ENCODE results near the gene UPK1A. TPM values are rescaled to one million over a fixed set of nuclear protein-coding genes. Genes with fewer than 3 reads are reported as not detected.
"Not testable (repeated sequence)": the region's sequence is repeated elsewhere in the genome, so short reads cannot be mapped to it uniquely, and the experiment has no call there.

The UPK1A gene
- total RNA-seq, 1 experiment from 2014 or later = not detected

DNA sequence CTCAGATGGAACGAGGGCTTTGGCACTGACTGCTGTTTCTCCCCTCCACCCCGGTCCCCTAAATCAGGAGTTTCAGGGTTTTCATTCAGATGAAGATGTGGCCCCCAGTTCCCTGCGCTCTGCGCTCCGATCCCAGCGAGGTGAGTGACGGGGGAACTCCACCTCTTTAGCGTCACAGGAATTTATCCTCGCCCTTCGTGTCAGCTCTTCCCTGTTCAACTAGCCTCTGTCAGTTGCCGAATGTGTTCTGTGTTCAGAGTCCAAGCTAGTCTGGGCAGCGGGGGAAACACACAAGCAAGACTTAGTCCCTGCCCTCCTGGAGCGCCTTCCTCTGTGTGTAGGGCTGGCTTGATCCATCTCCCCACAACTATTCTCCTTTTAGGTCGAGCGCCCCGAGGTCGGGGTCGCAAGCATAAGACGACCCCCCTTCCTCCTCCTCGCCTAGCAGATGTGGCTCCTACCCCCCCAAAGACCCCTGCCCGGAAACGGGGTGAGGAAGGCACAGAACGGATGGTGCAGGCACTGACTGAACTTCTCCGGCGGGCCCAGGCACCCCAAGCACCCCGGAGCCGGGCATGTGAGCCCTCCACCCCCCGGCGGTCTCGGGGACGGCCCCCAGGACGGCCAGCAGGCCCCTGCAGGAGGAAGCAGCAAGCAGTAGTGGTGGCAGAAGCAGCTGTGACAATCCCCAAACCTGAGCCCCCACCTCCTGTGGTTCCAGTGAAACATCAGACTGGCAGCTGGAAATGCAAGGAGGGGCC is 53.3 kb downstream of the UPK1A start:
- Histone ChIP-seq H4K20me1 (ENCODE audit: insufficient read depth, low read depth, low read length) (peaks cover 24% of the 10 kb centered on the region; the same call in 1 of the 2 replicates), H3K4me2 (ENCODE audit: low read depth, low read length, poor library complexity, severe bottlenecking) (peak overlapping the region; percentile 79), H2AFZ (ENCODE audit: low read length) (no peak overlapping the region), H3K9me3 (ENCODE audit: low read length) (no peaks in the 10 kb centered on the region), H3K36me3 (ENCODE audit: insufficient read depth, low read length) (peaks cover 11% of the 10 kb centered on the region), H3K4me1 (ENCODE audit: low read length) (peaks cover 24% of the 10 kb centered on the region), H3K27me3 (ENCODE audit: low read length) (no peaks in the 10 kb centered on the region), H3K9me2 (replicated peaks; ENCODE audit: insufficient read depth, low read length) (no peaks in the 10 kb centered on the region), H3K9ac (ENCODE audit: low read length) (peak overlapping the region; percentile 97), H3K27ac (ENCODE audit: low read length) (no peak overlapping the region), H3K4me3 (ENCODE audit: low read length) (peak overlapping the region; percentile 81), H3K79me2 (ENCODE audit: low read length) (peaks cover 22% of the 10 kb centered on the region)
- DNase-seq = no peak

DNA sequence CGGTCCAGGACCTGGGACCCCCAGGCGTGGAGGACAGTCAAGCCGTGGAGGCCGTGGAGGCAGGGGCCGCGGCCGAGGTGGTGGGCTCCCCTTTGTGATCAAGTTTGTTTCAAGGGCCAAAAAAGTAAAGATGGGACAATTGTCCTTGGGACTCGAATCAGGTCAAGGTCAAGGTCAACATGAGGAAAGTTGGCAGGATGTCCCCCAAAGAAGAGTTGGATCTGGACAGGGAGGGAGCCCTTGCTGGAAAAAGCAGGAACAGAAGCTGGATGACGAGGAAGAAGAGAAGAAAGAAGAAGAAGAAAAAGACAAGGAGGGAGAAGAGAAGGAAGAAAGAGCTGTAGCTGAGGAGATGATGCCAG is 53.8 kb downstream of the UPK1A start:
- no peaks in the 10 kb centered on the region for H3K9me3 ChIP-seq (ENCODE audit: low read length)
- peaks cover 24% of the 10 kb centered on the region for H3K4me1 ChIP-seq (ENCODE audit: low read length)
- no peak overlapping the region for H3K4me3 ChIP-seq (ENCODE audit: low read length)
- H3K27ac ChIP-seq (ENCODE audit: low read length) = no peak overlapping the region
- no peak overlapping the region for H2AFZ ChIP-seq (ENCODE audit: low read length)
- H3K9me2 ChIP-seq (replicated peaks; ENCODE audit: insufficient read depth, low read length) = no peaks in the 10 kb centered on the region
- no peak for DNase-seq
- peaks cover 11% of the 10 kb centered on the region for H3K36me3 ChIP-seq (ENCODE audit: insufficient read depth, low read length)
- no peaks in the 10 kb centered on the region for H3K27me3 ChIP-seq (ENCODE audit: low read length)
- no peak overlapping the region for H3K4me2 ChIP-seq (ENCODE audit: low read depth, low read length, poor library complexity, severe bottlenecking)
- no peak overlapping the region for H3K9ac ChIP-seq (ENCODE audit: low read length)
- peaks cover 22% of the 10 kb centered on the region for H3K79me2 ChIP-seq (ENCODE audit: low read length)
- peaks cover 25% of the 10 kb centered on the region; the same call in 1 of the 2 replicates for H4K20me1 ChIP-seq (ENCODE audit: insufficient read depth, low read depth, low read length)

DNA sequence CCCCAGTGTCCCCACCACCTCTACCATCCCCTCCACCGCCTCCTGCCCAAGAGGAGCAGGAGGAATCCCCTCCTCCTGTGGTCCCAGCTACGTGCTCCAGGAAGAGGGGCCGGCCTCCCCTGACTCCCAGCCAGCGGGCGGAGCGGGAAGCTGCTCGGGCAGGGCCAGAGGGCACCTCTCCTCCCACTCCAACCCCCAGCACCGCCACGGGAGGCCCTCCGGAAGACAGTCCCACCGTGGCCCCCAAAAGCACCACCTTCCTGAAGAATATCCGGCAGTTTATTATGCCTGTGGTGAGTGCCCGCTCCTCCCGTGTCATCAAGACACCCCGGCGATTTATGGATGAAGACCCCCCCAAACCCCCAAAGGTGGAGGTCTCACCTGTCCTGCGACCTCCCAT is 54.3 kb downstream of the UPK1A start:
- no peak for DNase-seq
- Histone ChIP-seq H4K20me1 (ENCODE audit: insufficient read depth, low read depth, low read length) (peaks cover 22% of the 10 kb centered on the region; the same call in 1 of the 2 replicates), H2AFZ (ENCODE audit: low read length) (no peak overlapping the region), H3K36me3 (ENCODE audit: insufficient read depth, low read length) (peaks cover 11% of the 10 kb centered on the region), H3K79me2 (ENCODE audit: low read length) (peaks cover 22% of the 10 kb centered on the region), H3K4me1 (ENCODE audit: low read length) (peaks cover 19% of the 10 kb centered on the region), H3K4me3 (ENCODE audit: low read length) (no peak overlapping the region), H3K9me2 (replicated peaks; ENCODE audit: insufficient read depth, low read length) (no peaks in the 10 kb centered on the region), H3K9ac (ENCODE audit: low read length) (no peak overlapping the region), H3K27ac (ENCODE audit: low read length) (no peak overlapping the region), H3K27me3 (ENCODE audit: low read length) (no peaks in the 10 kb centered on the region), H3K9me3 (ENCODE audit: low read length) (no peaks in the 10 kb centered on the region), H3K4me2 (ENCODE audit: low read depth, low read length, poor library complexity, severe bottlenecking) (no peak overlapping the region)

DNA sequence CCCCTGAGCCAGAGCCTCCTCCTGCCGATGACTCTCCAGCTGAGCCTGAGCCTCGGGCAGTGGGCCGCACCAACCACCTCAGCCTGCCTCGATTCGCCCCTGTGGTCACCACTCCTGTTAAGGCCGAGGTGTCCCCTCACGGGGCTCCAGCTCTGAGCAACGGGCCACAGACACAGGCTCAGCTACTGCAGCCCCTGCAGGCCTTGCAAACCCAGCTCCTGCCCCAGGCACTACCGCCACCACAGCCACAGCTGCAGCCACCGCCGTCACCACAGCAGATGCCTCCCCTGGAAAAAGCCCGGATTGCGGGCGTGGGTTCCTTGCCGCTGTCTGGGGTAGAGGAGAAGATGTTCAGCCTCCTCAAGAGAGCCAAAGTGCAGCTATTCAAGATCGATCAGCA is 55.1 kb downstream of the UPK1A start:
- Histone ChIP-seq H3K9ac (ENCODE audit: low read length) (no peak overlapping the region), H3K4me3 (ENCODE audit: low read length) (no peak overlapping the region), H3K9me2 (replicated peaks; ENCODE audit: insufficient read depth, low read length) (no peaks in the 10 kb centered on the region), H2AFZ (ENCODE audit: low read length) (no peak overlapping the region), H4K20me1 (ENCODE audit: insufficient read depth, low read depth, low read length) (peaks cover 22% of the 10 kb centered on the region; the same call in 1 of the 2 replicates), H3K4me1 (ENCODE audit: low read length) (peaks cover 12% of the 10 kb centered on the region), H3K4me2 (ENCODE audit: low read depth, low read length, poor library complexity, severe bottlenecking) (no peak overlapping the region), H3K36me3 (ENCODE audit: insufficient read depth, low read length) (peaks cover 11% of the 10 kb centered on the region), H3K27ac (ENCODE audit: low read length) (no peak overlapping the region), H3K9me3 (ENCODE audit: low read length) (no peaks in the 10 kb centered on the region), H3K79me2 (ENCODE audit: low read length) (peaks cover 22% of the 10 kb centered on the region), H3K27me3 (ENCODE audit: low read length) (no peaks in the 10 kb centered on the region)
- DNase-seq = no peak

DNA sequence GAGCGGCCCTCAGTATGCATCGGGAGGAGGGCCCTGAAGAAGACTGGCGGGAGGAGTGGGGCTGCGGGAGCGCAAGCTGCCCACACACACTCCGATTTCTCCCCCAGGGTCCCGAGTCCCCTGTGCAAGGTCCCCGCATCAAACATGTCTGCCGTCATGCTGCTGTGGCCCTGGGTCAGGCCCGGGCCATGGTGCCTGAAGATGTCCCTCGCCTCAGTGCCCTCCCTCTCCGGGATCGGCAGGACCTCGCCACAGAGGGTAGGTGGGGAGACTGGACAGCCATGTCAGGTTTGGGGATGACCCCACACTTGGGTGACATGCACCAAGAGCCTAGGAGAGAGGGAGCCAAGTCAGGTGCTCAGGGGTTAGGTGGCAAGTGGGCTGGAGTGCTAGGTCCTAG is 56.1 kb downstream of the UPK1A start:
- Histone ChIP-seq H3K27me3 (ENCODE audit: low read length) (no peaks in the 10 kb centered on the region), H3K4me1 (ENCODE audit: low read length) (peaks cover 8% of the 10 kb centered on the region), H2AFZ (ENCODE audit: low read length) (no peak overlapping the region), H3K9me3 (ENCODE audit: low read length) (no peaks in the 10 kb centered on the region), H3K27ac (ENCODE audit: low read length) (no peak overlapping the region), H4K20me1 (ENCODE audit: insufficient read depth, low read depth, low read length) (peaks cover 22% of the 10 kb centered on the region; the same call in 1 of the 2 replicates), H3K9me2 (replicated peaks; ENCODE audit: insufficient read depth, low read length) (no peaks in the 10 kb centered on the region), H3K79me2 (ENCODE audit: low read length) (peaks cover 22% of the 10 kb centered on the region), H3K4me3 (ENCODE audit: low read length) (no peak overlapping the region), H3K9ac (ENCODE audit: low read length) (no peak overlapping the region), H3K4me2 (ENCODE audit: low read depth, low read length, poor library complexity, severe bottlenecking) (no peak overlapping the region), H3K36me3 (ENCODE audit: insufficient read depth, low read length) (peaks cover 11% of the 10 kb centered on the region)
- DNase-seq = no peak

DNA sequence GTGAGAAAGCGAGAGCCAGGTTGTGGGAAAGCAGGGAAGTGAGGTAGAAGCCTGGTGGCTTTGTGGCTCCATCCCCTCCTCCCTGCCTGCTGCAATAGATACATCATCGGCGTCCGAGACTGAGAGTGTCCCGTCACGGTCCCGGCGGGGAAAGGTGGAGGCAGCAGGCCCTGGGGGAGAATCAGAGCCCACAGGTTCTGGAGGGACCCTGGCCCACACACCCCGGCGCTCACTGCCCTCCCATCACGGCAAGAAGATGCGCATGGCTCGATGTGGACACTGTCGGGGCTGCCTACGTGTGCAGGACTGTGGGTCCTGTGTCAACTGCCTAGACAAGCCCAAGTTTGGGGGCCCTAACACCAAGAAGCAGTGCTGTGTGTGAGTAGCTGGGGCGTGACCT is 56.6 kb downstream of the UPK1A start:
- no peak overlapping the region for H3K27ac ChIP-seq (ENCODE audit: low read length)
- peaks cover 8% of the 10 kb centered on the region for H3K4me1 ChIP-seq (ENCODE audit: low read length)
- peaks cover 11% of the 10 kb centered on the region for H3K36me3 ChIP-seq (ENCODE audit: insufficient read depth, low read length)
- H3K79me2 ChIP-seq (ENCODE audit: low read length) = peaks cover 22% of the 10 kb centered on the region
- no peak overlapping the region for H3K4me2 ChIP-seq (ENCODE audit: low read depth, low read length, poor library complexity, severe bottlenecking)
- no peak for DNase-seq
- no peaks in the 10 kb centered on the region for H3K9me2 ChIP-seq (replicated peaks; ENCODE audit: insufficient read depth, low read length)
- H3K4me3 ChIP-seq (ENCODE audit: low read length) = no peak overlapping the region
- H3K27me3 ChIP-seq (ENCODE audit: low read length) = no peaks in the 10 kb centered on the region
- no peaks in the 10 kb centered on the region for H3K9me3 ChIP-seq (ENCODE audit: low read length)
- peaks cover 22% of the 10 kb centered on the region; the same call in 1 of the 2 replicates for H4K20me1 ChIP-seq (ENCODE audit: insufficient read depth, low read depth, low read length)
- no peak overlapping the region for H2AFZ ChIP-seq (ENCODE audit: low read length)
- H3K9ac ChIP-seq (ENCODE audit: low read length) = no peak overlapping the region

DNA sequence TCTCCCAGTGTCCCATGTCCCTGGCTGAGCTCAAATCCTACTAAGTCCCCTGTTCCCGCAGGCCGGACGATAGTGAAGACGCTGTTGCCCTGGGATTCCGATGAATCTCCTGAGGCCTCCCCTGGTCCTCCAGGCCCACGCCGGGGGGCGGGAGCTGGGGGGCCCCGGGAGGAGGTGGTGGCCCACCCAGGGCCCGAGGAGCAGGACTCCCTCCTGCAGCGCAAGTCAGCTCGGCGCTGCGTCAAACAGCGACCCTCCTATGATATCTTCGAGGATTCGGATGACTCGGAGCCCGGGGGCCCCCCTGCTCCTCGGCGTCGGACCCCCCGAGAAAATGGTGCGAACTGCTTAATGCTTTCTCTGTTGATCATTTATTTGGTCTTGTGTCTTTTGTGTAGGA is 57.4 kb downstream of the UPK1A start:
- Histone ChIP-seq H3K9ac (ENCODE audit: low read length) (no peak overlapping the region), H3K4me3 (ENCODE audit: low read length) (no peak overlapping the region), H3K27ac (ENCODE audit: low read length) (no peak overlapping the region), H3K27me3 (ENCODE audit: low read length) (no peaks in the 10 kb centered on the region), H4K20me1 (ENCODE audit: insufficient read depth, low read depth, low read length) (peaks cover 20% of the 10 kb centered on the region; the same call in 1 of the 2 replicates), H3K9me2 (replicated peaks; ENCODE audit: insufficient read depth, low read length) (no peaks in the 10 kb centered on the region), H3K79me2 (ENCODE audit: low read length) (peaks cover 16% of the 10 kb centered on the region), H3K36me3 (ENCODE audit: insufficient read depth, low read length) (peaks cover 11% of the 10 kb centered on the region), H3K4me2 (ENCODE audit: low read depth, low read length, poor library complexity, severe bottlenecking) (no peak overlapping the region), H3K4me1 (ENCODE audit: low read length) (peaks cover 8% of the 10 kb centered on the region), H2AFZ (ENCODE audit: low read length) (no peak overlapping the region), H3K9me3 (ENCODE audit: low read length) (no peaks in the 10 kb centered on the region)
- DNase-seq = no peak

DNA sequence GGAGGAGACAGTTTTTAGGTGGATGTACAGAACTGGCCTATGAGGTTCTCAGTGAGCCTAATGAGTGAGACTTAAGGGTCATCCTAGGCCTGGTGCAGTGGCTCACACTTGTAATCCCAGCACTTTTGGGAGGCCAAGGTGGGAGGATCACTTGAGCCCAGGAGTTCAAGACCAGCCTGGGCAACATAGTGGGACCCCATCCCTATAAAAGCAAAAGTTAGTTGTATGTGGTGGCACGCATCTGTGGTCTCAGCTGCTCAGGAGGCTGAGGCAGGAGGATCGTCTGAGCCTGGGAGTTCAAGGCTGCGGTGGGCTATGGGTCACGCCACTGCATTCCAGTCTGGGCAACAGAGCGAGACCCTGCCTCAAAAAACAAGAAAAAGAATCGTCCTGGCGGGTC is 57.8 kb downstream of the UPK1A start:
- H3K27me3 ChIP-seq (ENCODE audit: low read length); H3K9ac ChIP-seq (ENCODE audit: low read length); H3K9me3 ChIP-seq (ENCODE audit: low read length); H3K4me1 ChIP-seq (ENCODE audit: low read length); H3K4me3 ChIP-seq (ENCODE audit: low read length); H3K4me2 ChIP-seq (ENCODE audit: low read depth, low read length, poor library complexity, severe bottlenecking); H3K9me2 ChIP-seq (replicated peaks; ENCODE audit: insufficient read depth, low read length); DNase-seq; H2AFZ ChIP-seq (ENCODE audit: low read length); H3K27ac ChIP-seq (ENCODE audit: low read length): not testable (repeated sequence)
- Histone ChIP-seq H3K36me3 (ENCODE audit: insufficient read depth, low read length) (peaks cover 11% of the 10 kb centered on the region), H4K20me1 (ENCODE audit: insufficient read depth, low read depth, low read length) (peaks cover 15% of the 10 kb centered on the region; the same call in 1 of the 2 replicates), H3K79me2 (ENCODE audit: low read length) (peaks cover 12% of the 10 kb centered on the region)

Measured in Karpas-422 (cell line).